Measurements from ENCODE around the gene ANO10. TPM values are rescaled to one million over a fixed set of nuclear protein-coding genes. Genes with fewer than 3 reads are reported as not detected.

ANO10 gene
- total and polyA plus RNA-seq, 2 donors (not counting 3 experiments of a cell fraction or from before 2014, with no cell fraction given): 28.4 to 45.8 TPM

GRCh38 chr3:43409506-43409905 is 212.3 kb downstream of the ANO10 start:
- Histone ChIP-seq H3K4me3 (replicated peaks in 1 of 3; ENCODE audit: insufficient read depth in 1 of 3, low read depth in 1 of 3, low read length in 3 of 3) (no peak overlapping the region), H3K4me1 (ENCODE audit: control insufficient read depth, extremely low read depth, insufficient read depth, low read length) (peaks cover 25% of the 10 kb centered on the region), H2AFZ (ENCODE audit: low read depth, low read length) (no peak overlapping the region), H3K9me1 (replicated peaks; ENCODE audit: control insufficient read depth, extremely low read depth, insufficient read depth, low read length) (no peaks in the 10 kb centered on the region), H3K9me3 (replicated peaks; ENCODE audit: control insufficient read depth, insufficient read depth, low read length) (no peaks in the 10 kb centered on the region), H3K27ac (ENCODE audit: insufficient read depth, low read depth, low read length) (no peak overlapping the region), H3K79me2 (ENCODE audit: control insufficient read depth, insufficient read depth, low read length) (peaks cover 2% of the 10 kb centered on the region), H3K9ac (replicated peaks; ENCODE audit: extremely low read depth, insufficient read depth, low read length) (no peak overlapping the region), H3K4me2 (ENCODE audit: insufficient read depth, low read length) (no peak overlapping the region), H3K27me3 (ENCODE audit: control insufficient read depth in 2 of 2, insufficient read depth in 2 of 2, low read length in 2 of 2) (no peaks in the 10 kb centered on the region), H4K20me1 (replicated peaks; ENCODE audit: control insufficient read depth, extremely low read depth, insufficient read depth, low read length) (no peaks in the 10 kb centered on the region), H3K36me3 (ENCODE audit: control insufficient read depth in 2 of 2, extremely low read depth in 1 of 2, insufficient read depth in 2 of 2, low read length in 2 of 2) (no peaks in the 10 kb centered on the region)
- no peak for FAIRE-seq
- no TSS peak for BruUV-seq (replicated peaks)
- intact Hi-C loops (cut with micrococcal nuclease): no loop called here
- CTCF ChIA-PET: interaction anchor here (0.7 to 0.8 kb wide), 2 partner anchors 9 to 14 kb away, joined by 3 read pairs; no protein-coding TSS in a partner anchor
- dilution Hi-C loops (cut with MboI; ENCODE audit: extremely low pct_ligation_motif_present, low sequenced_read_pairs): no loop called here
- TF ChIP-seq GATA2 (IDR thresholded peaks at IDR 0.05; ENCODE audit: insufficient read depth, insufficient read length, low read depth, low read length) (no peak), CTCF (IDR thresholded peaks at IDR 0.05; ENCODE audit: extremely low read depth in 1 of 2, insufficient read depth in 1 of 2, low read depth in 1 of 2, low read length in 2 of 2) (no peak), POLR2A (IDR thresholded peaks at IDR 0.05; ENCODE audit: low read depth, low read length) (no peak), MAX (IDR thresholded peaks at IDR 0.05; ENCODE audit: insufficient read depth, insufficient read length) (no peak), POLR2AphosphoS5 (IDR thresholded peaks at IDR 0.05; ENCODE audit: insufficient read depth, low read depth, low read length) (no peak), FOS (IDR thresholded peaks at IDR 0.05; ENCODE audit: borderline replicate concordance, insufficient read depth, low read length) (no peak), MYC (IDR thresholded peaks at IDR 0.05; ENCODE audit: low read depth, low read length) (no peak), EZH2 (IDR thresholded peaks at IDR 0.05; ENCODE audit: borderline replicate concordance, low read depth, low read length, severe bottlenecking) (no peak), JUN (IDR thresholded peaks at IDR 0.05; ENCODE audit: borderline replicate concordance, insufficient read depth, insufficient read length, low read depth) (no peak)
- DNase-seq (ENCODE audit: low read depth, low spot score): no peak
- POLR2A ChIA-PET: no interaction called here
